ENCODE measurements around the gene CHID1. TPM values are rescaled to one million over a fixed set of nuclear protein-coding genes. Genes with fewer than 3 reads are reported as not detected.

CHID1 gene
- total and polyA plus RNA-seq, 8 donors = 35.4 to 121 (median 52.1) TPM

DNA sequence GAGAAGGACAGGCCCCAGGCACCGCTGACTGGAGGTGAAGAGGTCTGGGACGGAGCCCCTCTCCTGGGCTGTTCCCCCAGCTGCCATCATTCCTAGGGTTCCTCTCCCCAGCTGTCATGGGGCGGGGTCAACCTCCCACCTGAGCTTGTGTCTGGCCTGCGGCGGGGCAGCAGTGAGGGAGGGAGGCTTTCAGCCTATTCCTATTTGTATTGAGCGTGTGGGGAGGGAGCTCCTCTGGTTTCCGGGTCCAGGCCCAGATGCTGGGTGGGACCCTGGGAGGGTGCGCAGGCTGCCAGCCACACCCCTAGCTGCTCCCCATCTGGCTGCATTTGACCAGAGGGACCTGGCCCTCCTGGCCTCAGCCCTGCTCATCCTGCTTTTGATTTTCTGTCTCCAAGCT, 54.2 kb downstream of the CHID1 start:
- Histone ChIP-seq H3K4me3 (no peak overlapping the region), H3K9me3 (no peaks in the 10 kb centered on the region), H3K4me1 (peaks cover 11 to 30% (median 21%) of the 10 kb centered on the region in 4 donors), H3K27ac (no peak overlapping the region), H3K36me3 (peaks cover 0 to 4% (median 0%) of the 10 kb centered on the region in 4 donors), H3K27me3 (no peaks in the 10 kb centered on the region)
- WGBS, 5 donors = 66 to 94% (median 77%) methylated on average over 3 to 8 of the region's 8 CpGs
- DNase-seq = no peak
- intact Hi-C loops (cut with DNase I; ENCODE audit: low total_unique reads) = no loop called here
- TF ChIP-seq POLR2A (IDR thresholded peaks at IDR 0.05) (no peak), CTCF (IDR thresholded peaks at IDR 0.05) (no peak), EP300 (IDR thresholded peaks at IDR 0.05) (no peak), POLR2AphosphoS5 (IDR thresholded peaks at IDR 0.05) (no peak)

- H3K36me3 ChIP-seq = peaks cover 0 to 4% (median 0%) of the 10 kb centered on the region in 4 donors
- intact Hi-C loops (cut with DNase I; ENCODE audit: low total_unique reads) = no loop called here
Observed at GRCh38 chr11:855796-856195, 54.8 kb downstream of the CHID1 start.

GRCh38 chr11:855330-855674, 55.3 kb downstream of the CHID1 start:
- no peaks in the 10 kb centered on the region for H3K9me3 ChIP-seq
- TF ChIP-seq CTCF (IDR thresholded peaks at IDR 0.05) (no peak), POLR2A (IDR thresholded peaks at IDR 0.05) (no peak), EP300 (IDR thresholded peaks at IDR 0.05) (no peak), POLR2AphosphoS5 (IDR thresholded peaks at IDR 0.05) (no peak)
- H3K27me3 ChIP-seq = peaks cover 0 to 10% (median 7%) of the 10 kb centered on the region in 3 donors
- no peak for DNase-seq
- no peak overlapping the region for H3K4me3 ChIP-seq
- peaks cover 15 to 39% (median 29%) of the 10 kb centered on the region in 4 donors for H3K4me1 ChIP-seq
- H3K36me3 ChIP-seq = peaks cover 0 to 4% (median 0%) of the 10 kb centered on the region in 4 donors
- WGBS, 5 donors = 78 to 90% (median 88%) methylated on average over 2 to 7 of the region's 7 CpGs
- intact Hi-C loops (cut with DNase I; ENCODE audit: low total_unique reads) = no loop called here
- no peak overlapping the region for H3K27ac ChIP-seq

More at GRCh38 chr11:855796-856195, 54.8 kb downstream of the CHID1 start:
- peaks cover 0 to 5% (median 2%) of the 10 kb centered on the region in 3 donors for H3K27me3 ChIP-seq
- no peak overlapping the region for H3K4me3 ChIP-seq
- H3K27ac ChIP-seq = no peak overlapping the region
- H3K4me1 ChIP-seq = peaks cover 11 to 36% (median 27%) of the 10 kb centered on the region in 4 donors
- TF ChIP-seq POLR2A (IDR thresholded peaks at IDR 0.05) = no peak
- TF ChIP-seq EP300 (IDR thresholded peaks at IDR 0.05) = no peak
- TF ChIP-seq POLR2AphosphoS5 (IDR thresholded peaks at IDR 0.05) = no peak
- TF ChIP-seq CTCF (IDR thresholded peaks at IDR 0.05) = no peak
- no peaks in the 10 kb centered on the region for H3K9me3 ChIP-seq
- WGBS, 5 donors = 78 to 89% (median 84%) methylated on average over 7 to 12 of the region's 12 CpGs
- DNase-seq = no peak

- no peak overlapping the region for H3K27ac ChIP-seq
- DNase-seq = no peak
- H3K27me3 ChIP-seq = peaks cover 0 to 15% (median 12%) of the 10 kb centered on the region in 3 donors
- no peak overlapping the region for H3K4me3 ChIP-seq
- no peaks in the 10 kb centered on the region for H3K9me3 ChIP-seq
- intact Hi-C loops (cut with DNase I; ENCODE audit: low total_unique reads) = no loop called here
- peaks cover 14 to 39% (median 29%) of the 10 kb centered on the region in 4 donors for H3K4me1 ChIP-seq
- 82 to 92% (median 87%) methylated on average over 6 to 20 of the region's 20 CpGs for WGBS, 5 donors
- peaks cover 0 to 4% (median 0%) of the 10 kb centered on the region in 4 donors for H3K36me3 ChIP-seq
- TF ChIP-seq CTCF (IDR thresholded peaks at IDR 0.05) (no peak), EP300 (IDR thresholded peaks at IDR 0.05) (no peak), POLR2A (IDR thresholded peaks at IDR 0.05) (no peak), POLR2AphosphoS5 (IDR thresholded peaks at IDR 0.05) (no peak)
Observed at GRCh38 chr11:854601-855329, 55.8 kb downstream of the CHID1 start.

All from stomach (tissue), 9 donors.